Measurements from ENCODE around the gene SYNE4. TPM values are rescaled to one million over a fixed set of nuclear protein-coding genes. Genes with fewer than 3 reads are reported as not detected.
A peak's percentile ranks its signal among the peaks of the same experiment; 100 is the strongest.

SYNE4 gene
- total and polyA plus RNA-seq, 2 donors (not counting 3 experiments of a cell fraction or from before 2014, with no cell fraction given) = 0.46 to 0.62 TPM

DNA sequence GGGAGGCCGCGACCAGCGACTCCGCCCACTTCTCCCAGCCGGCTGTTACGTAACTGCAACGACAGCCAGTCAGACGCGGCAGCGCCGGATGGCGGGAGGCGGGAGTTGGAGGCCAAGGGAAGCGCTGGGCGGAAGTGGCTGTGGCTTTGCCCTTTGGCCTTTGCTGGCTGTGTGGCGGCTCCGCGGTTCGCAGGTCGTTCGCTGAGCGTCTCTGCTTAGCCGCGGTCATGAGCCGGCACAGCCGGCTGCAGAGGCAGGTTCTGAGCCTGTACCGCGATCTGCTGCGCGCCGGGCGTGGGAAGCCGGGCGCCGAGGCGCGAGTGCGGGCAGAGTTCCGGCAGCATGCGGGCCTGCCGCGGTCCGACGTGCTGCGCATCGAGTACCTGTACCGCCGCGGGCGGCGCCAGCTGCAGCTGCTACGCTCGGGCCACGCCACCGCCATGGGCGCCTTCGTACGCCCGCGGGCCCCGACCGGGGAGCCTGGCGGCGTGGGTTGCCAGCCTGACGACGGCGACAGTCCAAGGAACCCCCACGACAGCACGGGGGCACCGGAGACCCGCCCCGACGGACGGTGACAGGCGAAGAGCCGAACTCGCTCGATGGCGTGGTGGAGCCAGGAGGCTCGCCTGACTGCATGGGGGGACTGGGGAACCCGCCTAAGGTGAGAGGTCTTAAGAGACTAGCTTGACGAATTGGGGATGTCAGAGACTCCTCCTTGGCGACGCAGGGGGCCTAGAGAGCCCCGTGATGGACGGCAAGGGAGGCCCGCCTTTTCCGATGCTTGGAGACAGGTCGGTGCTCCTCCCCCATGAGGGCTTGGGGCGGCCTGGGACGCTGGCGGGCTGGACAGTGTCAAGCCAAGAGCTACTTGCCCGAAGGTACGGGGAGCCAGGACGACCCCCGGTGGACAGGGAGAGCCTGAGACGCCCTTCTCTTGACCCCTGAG, 13.3 kb downstream of the SYNE4 start, which contains the start of gene SDHAF1:
Gene SDHAF1, plus strand, starts transcription at position 141 of the 946 bp plus-strand sequence. Its CDS starts 87 bp downstream, at position 228.
- peak; percentile 100 for FAIRE-seq
- Histone ChIP-seq H3K27ac (ENCODE audit: insufficient read depth, low read depth, low read length) (peak within 1 kb of the TSS; percentile 47), H3K27me3 (ENCODE audit: control insufficient read depth in 2 of 2, insufficient read depth in 2 of 2, low read length in 2 of 2) (no peaks in the 10 kb centered on the region), H4K20me1 (replicated peaks; ENCODE audit: control insufficient read depth, extremely low read depth, insufficient read depth, low read length) (no peaks in the 10 kb centered on the region), H3K4me2 (ENCODE audit: insufficient read depth, low read length) (peak within 1 kb of the TSS; percentile 91), H3K4me1 (ENCODE audit: control insufficient read depth, extremely low read depth, insufficient read depth, low read length) (peaks cover 10% of the 10 kb centered on the region), H3K79me2 (ENCODE audit: control insufficient read depth, insufficient read depth, low read length) (peaks cover 2% of the 10 kb centered on the region), H3K9me3 (replicated peaks; ENCODE audit: control insufficient read depth, insufficient read depth, low read length) (no peaks in the 10 kb centered on the region), H2AFZ (ENCODE audit: low read depth, low read length) (peak within 1 kb of the TSS; percentile 100), H3K36me3 (ENCODE audit: control insufficient read depth in 2 of 2, extremely low read depth in 1 of 2, insufficient read depth in 2 of 2, low read length in 2 of 2) (no peaks in the 10 kb centered on the region), H3K4me3 (replicated peaks in 1 of 3; ENCODE audit: insufficient read depth in 1 of 3, low read depth in 1 of 3, low read length in 3 of 3) (peak within 1 kb of the TSS; percentile 62 to 75 (median 64)), H3K9ac (replicated peaks; ENCODE audit: extremely low read depth, insufficient read depth, low read length) (peak within 1 kb of the TSS; percentile 53), H3K9me1 (replicated peaks; ENCODE audit: control insufficient read depth, extremely low read depth, insufficient read depth, low read length) (no peaks in the 10 kb centered on the region)
- TSS peak; percentile 26 for BruUV-seq (replicated peaks)
- POLR2A ChIA-PET = no interaction called here
- dilution Hi-C loops (cut with MboI; ENCODE audit: extremely low pct_ligation_motif_present, low sequenced_read_pairs) (no loop called here), intact Hi-C loops (cut with micrococcal nuclease) (loop anchor here (1.0 kb wide), 2 partner anchors 19 to 59 kb away; partner anchors contain the start of genes ALKBH6, THAP8 and WDR62)
- peak; percentile 92 for DNase-seq (ENCODE audit: low read depth, low spot score)
- CTCF ChIA-PET = interaction anchor here (0.6 to 1.9 kb wide), 3 partner anchors 8 to 19 kb away, joined by 3 to 6 read pairs (median 3); partner anchors contain the start of gene ALKBH6
- TF ChIP-seq, protein P1, sequence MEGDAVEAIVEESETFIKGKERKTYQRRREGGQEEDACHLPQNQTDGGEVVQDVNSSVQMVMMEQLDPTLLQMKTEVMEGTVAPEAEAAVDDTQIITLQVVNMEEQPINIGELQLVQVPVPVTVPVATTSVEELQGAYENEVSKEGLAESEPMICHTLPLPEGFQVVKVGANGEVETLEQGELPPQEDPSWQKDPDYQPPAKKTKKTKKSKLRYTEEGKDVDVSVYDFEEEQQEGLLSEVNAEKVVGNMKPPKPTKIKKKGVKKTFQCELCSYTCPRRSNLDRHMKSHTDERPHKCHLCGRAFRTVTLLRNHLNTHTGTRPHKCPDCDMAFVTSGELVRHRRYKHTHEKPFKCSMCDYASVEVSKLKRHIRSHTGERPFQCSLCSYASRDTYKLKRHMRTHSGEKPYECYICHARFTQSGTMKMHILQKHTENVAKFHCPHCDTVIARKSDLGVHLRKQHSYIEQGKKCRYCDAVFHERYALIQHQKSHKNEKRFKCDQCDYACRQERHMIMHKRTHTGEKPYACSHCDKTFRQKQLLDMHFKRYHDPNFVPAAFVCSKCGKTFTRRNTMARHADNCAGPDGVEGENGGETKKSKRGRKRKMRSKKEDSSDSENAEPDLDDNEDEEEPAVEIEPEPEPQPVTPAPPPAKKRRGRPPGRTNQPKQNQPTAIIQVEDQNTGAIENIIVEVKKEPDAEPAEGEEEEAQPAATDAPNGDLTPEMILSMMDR (IDR thresholded peaks at IDR 0.05; ENCODE audit: extremely low read depth in 1 of 2, insufficient read depth in 1 of 2, low read depth in 1 of 2, low read length in 2 of 2) = no peak
- TF ChIP-seq POLR2AphosphoS5 (IDR thresholded peaks at IDR 0.05; ENCODE audit: insufficient read depth, low read depth, low read length) = peak; percentile 80
- peak; percentile 90 for TF ChIP-seq POLR2A (IDR thresholded peaks at IDR 0.05; ENCODE audit: low read depth, low read length)
- no peak for TF ChIP-seq GATA2 (IDR thresholded peaks at IDR 0.05; ENCODE audit: insufficient read depth, insufficient read length, low read depth, low read length)
- TF ChIP-seq, protein P2, sequence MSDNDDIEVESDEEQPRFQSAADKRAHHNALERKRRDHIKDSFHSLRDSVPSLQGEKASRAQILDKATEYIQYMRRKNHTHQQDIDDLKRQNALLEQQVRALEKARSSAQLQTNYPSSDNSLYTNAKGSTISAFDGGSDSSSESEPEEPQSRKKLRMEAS (IDR thresholded peaks at IDR 0.05; ENCODE audit: insufficient read depth, insufficient read length) = no peak
- no peak for TF ChIP-seq EZH2 (IDR thresholded peaks at IDR 0.05; ENCODE audit: borderline replicate concordance, low read depth, low read length, severe bottlenecking)
- no peak for TF ChIP-seq MYC (IDR thresholded peaks at IDR 0.05; ENCODE audit: low read depth, low read length)
- TF ChIP-seq JUN (IDR thresholded peaks at IDR 0.05; ENCODE audit: borderline replicate concordance, insufficient read depth, insufficient read length, low read depth) = no peak
- TF ChIP-seq FOS (IDR thresholded peaks at IDR 0.05; ENCODE audit: borderline replicate concordance, insufficient read depth, low read length) = no peak

Data from endothelial cell of umbilical vein (primary cell).